HG02588 (cell line): ENCODE data around the gene IPCEF1.

Experiments
- ATAC-seq: cut with Tn5 transposase; IDR thresholded peaks from one replicate; pipeline ENCODE4 v1.9.1; 2021; ENCODE audit warnings: mild to moderate bottlenecking, moderate library complexity; ENCODE audit not compliant: unreplicated experiment

Gene IPCEF1

DNA sequence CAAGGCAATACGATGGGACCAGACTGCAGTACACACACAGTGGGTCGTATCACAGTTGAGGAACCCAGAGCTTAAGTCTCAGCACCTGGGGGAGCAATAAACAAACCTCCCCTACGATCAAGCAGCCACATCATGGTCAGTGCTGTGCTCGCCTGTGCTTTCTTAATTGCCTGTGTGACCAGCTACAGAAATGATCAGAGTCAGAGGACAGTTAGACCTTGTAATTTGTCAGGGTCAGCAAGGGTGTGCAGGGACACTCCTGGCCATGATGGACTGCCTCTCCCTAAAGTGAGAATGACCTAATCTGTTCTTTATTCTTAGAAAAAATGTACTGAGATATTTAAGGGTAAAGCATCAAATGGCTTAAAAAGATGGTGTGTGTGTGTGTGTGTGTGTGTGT is 239.1 kb downstream of the IPCEF1 start:
- ATAC-seq: no peak

DNA sequence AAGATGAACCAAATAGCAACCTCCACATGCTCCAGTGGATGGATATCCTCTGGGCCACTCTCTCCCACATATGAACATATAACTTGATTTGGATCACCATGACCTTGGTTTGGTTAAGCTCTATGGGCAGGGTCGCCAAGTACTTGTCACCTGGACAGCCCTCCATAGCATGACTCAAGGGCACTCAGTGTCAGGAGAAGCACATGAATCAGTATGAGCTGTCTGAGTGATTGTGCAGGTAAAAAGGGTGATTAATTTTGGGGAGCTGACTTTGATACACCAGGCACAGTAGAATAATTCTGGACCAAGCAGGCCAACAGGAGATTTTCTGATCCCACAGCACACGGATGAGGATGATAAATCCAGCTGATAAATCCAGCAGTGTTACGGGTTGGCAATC is 243.2 kb downstream of the IPCEF1 start:
- no peak for ATAC-seq

DNA sequence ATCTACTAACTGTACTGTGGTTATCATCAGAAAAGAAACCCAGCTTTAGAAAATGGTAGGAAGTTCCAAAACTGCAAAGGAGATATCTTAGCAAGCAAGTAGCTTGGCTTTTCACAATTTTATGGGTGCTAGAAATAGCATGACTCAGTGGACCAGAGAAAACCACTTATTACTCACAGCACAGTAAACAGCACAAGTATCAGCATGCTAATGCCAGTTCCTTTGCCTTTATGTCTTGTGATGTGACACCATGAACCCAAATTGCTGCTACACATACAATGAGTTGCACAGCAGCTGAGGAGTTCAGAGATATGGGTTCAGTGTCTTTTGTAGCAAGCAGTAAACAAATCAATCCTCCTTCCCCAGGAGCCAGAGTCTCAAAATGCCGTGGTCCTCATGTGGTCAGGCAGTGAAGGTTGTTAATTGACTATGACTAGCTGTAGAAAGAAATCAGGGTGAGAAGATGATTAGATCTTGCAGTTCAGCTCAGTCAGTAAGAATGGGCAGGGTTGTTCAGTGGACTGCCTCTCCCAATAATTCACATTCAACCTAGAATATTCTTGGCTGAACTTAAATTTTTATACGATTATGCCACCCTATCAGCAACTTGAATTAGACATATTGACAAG is 244.3 kb downstream of the IPCEF1 start:
- ATAC-seq: no peak

DNA sequence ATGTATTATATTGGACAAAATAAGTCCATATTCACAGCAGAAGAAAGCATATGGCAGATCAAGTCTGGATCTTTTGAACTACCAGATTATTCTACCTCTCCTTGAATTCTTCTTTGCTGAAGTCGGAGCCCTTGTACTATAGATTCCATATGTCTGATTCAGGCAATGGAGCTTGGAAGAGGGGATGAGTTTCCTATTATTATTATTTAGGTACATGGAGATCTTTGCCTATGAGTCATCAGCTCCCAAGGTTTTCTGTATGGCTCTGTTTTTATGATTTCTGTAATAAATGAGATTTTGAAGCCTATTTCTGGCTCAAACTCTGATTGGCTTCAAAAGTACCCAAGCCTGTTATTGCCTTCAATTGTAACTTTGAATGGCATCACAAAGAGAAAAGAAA is 245.6 kb downstream of the IPCEF1 start:
- no peak for ATAC-seq

DNA sequence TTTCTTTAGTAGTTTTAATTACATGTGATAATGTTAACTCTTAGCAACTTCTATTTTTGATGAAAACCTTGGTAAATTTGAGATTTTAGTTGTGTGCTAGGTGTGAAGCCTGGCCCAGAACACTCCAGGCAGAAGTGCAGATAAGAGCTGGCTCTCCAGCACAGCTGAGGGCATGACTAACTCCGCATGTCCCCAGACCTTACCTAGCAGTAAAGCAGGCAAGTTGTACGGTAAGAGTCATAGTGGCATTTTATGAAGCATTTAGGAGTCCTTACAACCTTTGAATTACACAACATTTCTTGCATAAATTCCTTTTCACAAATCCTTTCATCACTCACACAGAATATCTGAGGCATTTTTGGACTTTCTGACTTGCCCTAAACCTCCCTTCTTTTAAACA is 250.4 kb downstream of the IPCEF1 start:
- ATAC-seq: no peak
